ENCODE data around the gene SULF2. TPM values are rescaled to one million over a fixed set of nuclear protein-coding genes. Genes with fewer than 3 reads are reported as not detected.
A peak's percentile ranks its signal among the peaks of the same experiment; 100 is the strongest.

SULF2 gene
- total RNA-seq, 1 experiment from 2014 or later: 52.0 TPM

- Histone ChIP-seq H3K36me3 (replicated peaks; ENCODE audit: control insufficient read depth, insufficient read depth, low read length) (no peaks in the 10 kb centered on the region), H3K27me3 (ENCODE audit: control insufficient read depth, insufficient read depth, low read length) (no peaks in the 10 kb centered on the region), H3K4me3 (ENCODE audit: insufficient read depth, low read depth, low read length) (no peak overlapping the region)
- peak; percentile 78 for DNase-seq
Observed at GRCh38 chr20:47765691-47766594, 19.3 kb downstream of the SULF2 start.

DNA sequence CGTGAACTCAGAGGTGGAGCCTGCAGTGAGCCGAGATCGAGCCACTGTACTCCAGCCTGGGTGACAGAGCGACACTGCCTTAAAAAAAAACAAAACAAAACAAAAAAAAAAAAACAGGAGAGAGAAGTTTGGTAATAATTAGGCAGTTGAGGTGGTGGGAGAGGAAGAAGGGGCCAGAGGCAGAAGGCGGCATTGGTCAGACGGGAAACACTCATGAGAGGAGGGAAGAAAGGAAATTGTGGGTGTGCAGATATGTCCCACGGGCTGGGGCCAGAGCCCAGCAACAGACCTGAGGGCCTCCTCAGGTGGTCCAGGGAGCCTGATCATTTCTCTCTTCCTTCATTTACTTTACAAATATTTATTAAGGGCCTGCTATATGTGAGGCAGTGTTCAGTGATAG is 20.0 kb downstream of the SULF2 start:
- Histone ChIP-seq H3K36me3 (replicated peaks; ENCODE audit: control insufficient read depth, insufficient read depth, low read length) (no peaks in the 10 kb centered on the region), H3K4me3 (ENCODE audit: insufficient read depth, low read depth, low read length) (no peak overlapping the region)
- DNase-seq: no peak

DNA sequence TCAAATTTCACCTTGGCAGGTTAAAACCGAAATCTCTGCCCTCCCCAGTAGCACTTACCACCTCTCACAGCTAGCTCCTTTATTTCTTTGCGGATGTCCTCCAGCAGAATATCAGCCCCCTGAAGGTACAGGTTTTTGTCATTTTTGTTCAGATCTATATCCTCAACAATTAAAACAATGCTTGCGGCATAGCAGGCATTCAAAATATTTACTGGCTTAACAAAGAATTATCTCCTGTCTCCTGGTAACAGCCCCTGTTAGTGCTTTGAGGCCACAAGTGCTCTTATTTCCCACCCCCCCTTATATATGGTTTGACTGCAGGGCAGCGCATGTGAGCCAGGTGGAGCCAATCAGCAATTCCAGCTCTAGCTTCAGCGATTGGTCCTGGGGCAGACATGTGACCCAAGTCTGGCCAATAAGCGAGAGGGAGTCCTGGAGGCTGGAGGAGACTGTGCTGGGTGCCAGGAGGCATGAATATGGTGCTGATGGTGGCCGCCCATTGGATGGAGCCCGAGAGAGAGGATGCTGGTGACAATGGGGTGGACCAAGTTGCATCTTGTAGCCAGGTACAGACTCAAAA is 21.0 kb downstream of the SULF2 start:
- Histone ChIP-seq H3K4me3 (ENCODE audit: insufficient read depth, low read depth, low read length) (no peak overlapping the region), H3K36me3 (replicated peaks; ENCODE audit: control insufficient read depth, insufficient read depth, low read length) (no peaks in the 10 kb centered on the region), H3K27me3 (ENCODE audit: control insufficient read depth, insufficient read depth, low read length) (no peaks in the 10 kb centered on the region)
- peak; percentile 64 for DNase-seq

More for the DNA sequence above, 20.0 kb downstream of the SULF2 start:
- H3K27me3 ChIP-seq (ENCODE audit: control insufficient read depth, insufficient read depth, low read length): no peaks in the 10 kb centered on the region

- Histone ChIP-seq H3K4me3 (ENCODE audit: insufficient read depth, low read depth, low read length) (no peak overlapping the region), H3K27me3 (ENCODE audit: control insufficient read depth, insufficient read depth, low read length) (no peaks in the 10 kb centered on the region), H3K36me3 (replicated peaks; ENCODE audit: control insufficient read depth, insufficient read depth, low read length) (no peaks in the 10 kb centered on the region)
- no peak for DNase-seq
Observed at GRCh38 chr20:47762699-47763268, 22.5 kb downstream of the SULF2 start.

DNA sequence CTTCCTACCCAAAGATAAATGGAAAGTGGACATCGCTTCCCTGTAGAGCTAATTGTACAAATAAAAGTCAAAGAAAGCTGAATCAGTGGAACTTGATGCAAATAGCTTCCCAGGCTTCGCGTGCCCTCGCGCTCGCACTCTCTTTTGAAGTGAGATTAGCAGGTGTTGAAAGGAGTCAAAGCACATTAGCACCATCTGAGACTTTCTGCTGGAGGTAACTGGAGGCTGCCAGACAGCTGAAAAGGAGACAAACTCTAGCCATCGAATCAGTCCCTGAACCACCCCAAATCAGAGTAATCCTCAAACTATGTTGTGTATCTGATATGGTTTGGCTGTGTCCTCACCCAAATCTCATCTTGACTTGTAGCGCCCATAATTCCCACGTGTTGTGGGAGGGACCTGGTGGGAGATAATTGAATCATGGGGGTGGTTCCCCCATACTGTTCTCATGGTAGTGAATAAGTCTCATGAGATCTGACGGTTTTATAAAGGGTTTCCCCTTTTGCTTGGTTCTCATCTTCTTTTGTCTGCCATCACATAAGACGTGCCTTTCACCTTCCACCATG is 23.7 kb downstream of the SULF2 start:
- Histone ChIP-seq H3K27me3 (ENCODE audit: control insufficient read depth, insufficient read depth, low read length) (no peaks in the 10 kb centered on the region), H3K4me3 (ENCODE audit: insufficient read depth, low read depth, low read length) (no peak overlapping the region), H3K36me3 (replicated peaks; ENCODE audit: control insufficient read depth, insufficient read depth, low read length) (no peaks in the 10 kb centered on the region)
- DNase-seq: peak; percentile 61

DNA sequence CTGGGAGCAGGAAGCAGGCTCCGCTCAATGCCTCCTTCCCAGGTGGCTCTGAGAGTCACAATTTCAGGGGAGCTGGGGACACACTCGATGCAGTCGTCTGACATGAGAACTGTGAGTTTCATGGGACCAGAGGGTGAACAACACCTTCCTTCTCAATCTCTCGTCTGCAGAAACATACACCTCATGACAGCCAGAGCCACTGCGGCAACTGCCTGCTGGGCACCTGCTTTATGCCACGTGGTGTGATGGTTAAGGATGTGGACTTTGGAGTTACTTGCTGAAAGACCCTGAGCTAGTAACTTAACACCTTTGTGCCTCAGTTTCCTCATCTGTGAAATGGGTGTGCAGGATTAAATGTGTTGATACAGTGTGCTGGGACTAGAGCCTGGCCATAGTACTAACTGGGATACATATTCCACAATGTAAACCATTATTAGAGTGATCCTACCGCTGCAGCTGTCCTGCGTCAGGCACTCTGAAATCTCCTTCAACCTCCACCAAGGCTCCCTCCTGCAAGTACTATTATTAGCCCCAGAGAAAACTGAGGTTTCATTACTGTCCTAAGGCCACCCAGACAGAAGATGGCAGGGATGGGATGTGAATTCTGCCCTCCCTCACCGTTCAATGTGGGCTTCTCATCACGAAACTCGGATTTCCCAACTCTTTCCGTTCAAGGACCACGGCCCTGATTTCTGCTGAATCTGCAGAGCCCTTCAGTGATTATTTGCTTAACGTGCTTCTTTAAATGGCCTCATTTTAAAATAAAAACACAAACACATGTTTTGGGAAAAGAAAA is 24.4 kb downstream of the SULF2 start:
- no peaks in the 10 kb centered on the region for H3K36me3 ChIP-seq (replicated peaks; ENCODE audit: control insufficient read depth, insufficient read depth, low read length)
- DNase-seq: no peak
- H3K27me3 ChIP-seq (ENCODE audit: control insufficient read depth, insufficient read depth, low read length): no peaks in the 10 kb centered on the region
- H3K4me3 ChIP-seq (ENCODE audit: insufficient read depth, low read depth, low read length): no peak overlapping the region

DNA sequence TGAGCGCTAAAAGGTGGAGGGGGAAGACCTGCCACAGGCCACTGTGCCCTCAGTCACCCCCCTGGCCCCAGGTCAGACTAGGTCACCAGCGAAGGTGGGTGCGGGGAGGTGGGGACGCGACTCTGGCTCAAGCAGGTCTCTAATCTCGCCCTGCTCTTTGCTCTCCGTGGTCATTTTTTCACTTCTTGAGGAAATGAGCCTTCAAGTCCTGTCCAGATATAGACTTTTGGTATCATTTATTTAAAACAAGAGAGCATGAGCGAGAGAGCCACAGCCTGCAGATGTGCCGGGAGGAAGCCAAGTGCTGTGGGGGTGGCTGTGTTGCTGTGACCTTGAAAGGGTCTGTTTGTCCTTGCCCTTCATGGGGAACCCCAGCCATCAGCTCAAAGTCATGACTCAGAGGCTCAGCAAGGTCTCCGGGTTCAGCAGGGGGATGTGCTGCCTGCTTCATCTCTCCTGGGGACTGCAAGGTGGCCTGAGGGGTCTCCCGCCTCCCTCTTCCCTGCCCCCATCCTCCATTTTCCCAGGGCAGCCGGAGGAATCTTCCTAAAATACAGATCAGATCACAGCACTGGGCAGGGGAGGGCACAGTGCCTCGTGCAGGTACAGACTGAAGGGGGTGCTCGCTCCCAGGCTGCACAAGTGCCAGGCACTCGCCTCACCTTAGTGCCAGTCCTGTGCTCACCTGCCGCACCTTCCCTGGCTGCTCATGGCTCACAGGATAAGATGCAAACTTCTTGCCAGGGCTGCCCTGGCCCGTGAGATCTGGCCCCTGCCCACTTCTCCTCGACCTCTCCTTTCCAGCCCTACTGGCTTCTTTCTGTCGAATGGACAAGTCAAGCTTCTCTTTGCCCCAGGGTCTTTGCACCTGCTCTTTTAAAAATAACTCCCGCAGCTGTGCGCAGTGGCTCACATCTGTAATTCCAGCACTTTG is 26.5 kb downstream of the SULF2 start:
- Histone ChIP-seq H3K4me3 (ENCODE audit: insufficient read depth, low read depth, low read length) (no peak overlapping the region), H3K27me3 (ENCODE audit: control insufficient read depth, insufficient read depth, low read length) (no peaks in the 10 kb centered on the region), H3K36me3 (replicated peaks; ENCODE audit: control insufficient read depth, insufficient read depth, low read length) (no peaks in the 10 kb centered on the region)
- DNase-seq: no peak

DNA sequence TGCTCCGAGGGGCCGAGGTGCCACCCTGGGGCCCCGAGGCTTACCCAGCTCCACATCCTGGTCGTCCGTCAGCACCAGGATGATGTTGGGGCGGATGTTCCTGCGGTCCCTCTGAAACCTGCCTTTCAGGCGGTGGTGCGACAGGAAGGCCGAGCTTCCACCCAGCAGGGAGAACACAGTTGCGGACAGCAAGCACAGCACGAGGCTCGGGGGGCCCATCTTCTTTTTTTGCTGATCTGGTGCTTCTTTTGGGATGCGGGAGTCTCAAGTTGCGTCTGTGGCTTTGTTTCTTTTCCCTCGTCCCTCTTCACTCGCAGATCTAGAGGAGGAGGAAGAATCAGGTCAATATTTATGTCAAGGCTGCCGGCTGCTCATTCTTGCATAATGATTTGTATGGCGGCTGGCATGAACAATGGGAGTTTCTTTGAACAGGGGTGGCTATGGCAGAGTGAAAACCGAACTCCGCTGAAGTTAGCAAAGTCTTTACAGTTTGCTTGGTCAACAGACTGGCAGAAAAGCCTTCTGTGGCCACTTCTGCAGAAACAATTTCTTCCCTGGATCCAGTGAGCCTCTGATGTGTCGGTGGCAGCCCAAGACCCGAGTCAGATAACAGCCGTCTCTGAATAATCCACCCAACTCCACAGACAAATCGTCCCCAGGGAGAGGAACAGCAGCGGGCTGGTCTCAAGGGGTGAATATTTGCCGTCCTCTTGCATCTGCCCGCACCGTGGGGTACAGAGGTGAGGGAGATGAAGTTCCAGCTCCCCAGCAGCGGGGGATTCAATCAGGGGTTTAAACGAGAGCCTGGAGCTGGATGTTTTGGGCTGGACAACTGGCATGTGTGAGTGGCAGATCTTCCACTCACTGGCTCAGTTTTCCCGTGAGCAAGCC is 27.9 kb downstream of the SULF2 start:
- Histone ChIP-seq H3K27me3 (ENCODE audit: control insufficient read depth, insufficient read depth, low read length) (no peaks in the 10 kb centered on the region), H3K4me3 (ENCODE audit: insufficient read depth, low read depth, low read length) (no peak overlapping the region), H3K36me3 (replicated peaks; ENCODE audit: control insufficient read depth, insufficient read depth, low read length) (no peaks in the 10 kb centered on the region)
- peak; percentile 61 for DNase-seq

GRCh38 chr20:47754946-47755652 is 30.2 kb downstream of the SULF2 start:
- no peaks in the 10 kb centered on the region for H3K36me3 ChIP-seq (replicated peaks; ENCODE audit: control insufficient read depth, insufficient read depth, low read length)
- no peak for DNase-seq
- no peak overlapping the region for H3K4me3 ChIP-seq (ENCODE audit: insufficient read depth, low read depth, low read length)
- H3K27me3 ChIP-seq (ENCODE audit: control insufficient read depth, insufficient read depth, low read length): no peaks in the 10 kb centered on the region

GRCh38 chr20:47754388-47754715 is 30.9 kb downstream of the SULF2 start:
- H3K27me3 ChIP-seq (ENCODE audit: control insufficient read depth, insufficient read depth, low read length): no peaks in the 10 kb centered on the region
- no peaks in the 10 kb centered on the region for H3K36me3 ChIP-seq (replicated peaks; ENCODE audit: control insufficient read depth, insufficient read depth, low read length)
- no peak for DNase-seq

GRCh38 chr20:47753576-47754387 is 31.5 kb downstream of the SULF2 start:
- Histone ChIP-seq H3K36me3 (replicated peaks; ENCODE audit: control insufficient read depth, insufficient read depth, low read length) (no peaks in the 10 kb centered on the region), H3K27me3 (ENCODE audit: control insufficient read depth, insufficient read depth, low read length) (no peaks in the 10 kb centered on the region), H3K4me3 (ENCODE audit: insufficient read depth, low read depth, low read length) (no peak overlapping the region)
- DNase-seq: no peak

More at GRCh38 chr20:47754388-47754715, 30.9 kb downstream of the SULF2 start:
- no peak overlapping the region for H3K4me3 ChIP-seq (ENCODE audit: insufficient read depth, low read depth, low read length)

GRCh38 chr20:47751449-47751848 is 33.8 kb downstream of the SULF2 start:
- DNase-seq: no peak
- Histone ChIP-seq H3K36me3 (replicated peaks; ENCODE audit: control insufficient read depth, insufficient read depth, low read length) (no peaks in the 10 kb centered on the region), H3K4me3 (ENCODE audit: insufficient read depth, low read depth, low read length) (no peak overlapping the region), H3K27me3 (ENCODE audit: control insufficient read depth, insufficient read depth, low read length) (no peaks in the 10 kb centered on the region)

All from H7 (cell line).